HepG2 (cell line): Measurements from ENCODE around the gene TMEM143. TPM values are rescaled to one million over a fixed set of nuclear protein-coding genes. Genes with fewer than 3 reads are reported as not detected.

Experiments used
- ATAD3A ChIP-seq: sonication (generic); formaldehyde crosslinking; IDR thresholded peaks from 2 replicates; pipeline ENCODE4 v1.4.0; 2020; ENCODE audit warnings: missing genetic modification reagents
- CREB1 ChIP-seq, 2 experiments: fragments of 450-650 bp in 1 of 2; IDR thresholded peaks; 2 replicates each; pipeline ENCODE4 v1.6.1; 2016 to 2017; ENCODE audit warnings: control low read depth in 1 of 2, mild to moderate bottlenecking in 1 of 2, missing compliant biosample characterization in 1 of 2, missing genetic modification characterization in 1 of 2
- CREM ChIP-seq, 2 experiments: sonication (generic) in 1 of 2; formaldehyde crosslinking in 1 of 2; IDR thresholded peaks; 2 replicates each; pipeline versions ENCODE4 v1.4.0 to v1.6.1; 2016 to 2020; ENCODE audit warnings: antibody characterized with exemption in 1 of 2, mild to moderate bottlenecking in 1 of 2, missing genetic modification reagents in 1 of 2
- DR1 ChIP-seq: sonication (generic); formaldehyde crosslinking; IDR thresholded peaks from 2 replicates; pipeline ENCODE4 v1.8.0; 2021; ENCODE audit warnings: mild to moderate bottlenecking, missing genetic modification reagents, inconsistent platforms
- ELF1 ChIP-seq: sonication (generic); formaldehyde crosslinking; IDR thresholded peaks from 2 replicates; pipeline ENCODE4 v1.4.0; 2020; ENCODE audit warnings: missing genetic modification reagents
- GLI4 ChIP-seq: sonication (generic); formaldehyde crosslinking; IDR thresholded peaks from 2 replicates; pipeline ENCODE4 v1.5.1; 2020; ENCODE audit warnings: missing genetic modification reagents, mild to moderate bottlenecking, moderate library complexity, borderline replicate concordance
- HMGA1 ChIP-seq: sonication (generic); formaldehyde crosslinking; conservative IDR thresholded peaks from 2 replicates; pipeline ENCODE4 v1.4.0; 2020; ENCODE audit warnings: missing genetic modification reagents
- KMT2B ChIP-seq: IDR thresholded peaks from 2 replicates; pipeline ENCODE4 v1.6.1; 2016; ENCODE audit warnings: missing genetic modification reagents, missing compliant biosample characterization
- MAF1 ChIP-seq: sonication (generic); formaldehyde crosslinking; IDR thresholded peaks from 2 replicates; pipeline ENCODE4 v1.5.0; 2020; ENCODE audit warnings: missing genetic modification reagents, borderline replicate concordance
- MZF1 ChIP-seq: sonication (generic); formaldehyde crosslinking; IDR thresholded peaks from 2 replicates; pipeline ENCODE4 v1.8.1; 2023; ENCODE audit warnings: mild to moderate bottlenecking, missing genetic modification reagents, borderline replicate concordance
- NFIB ChIP-seq: sonication (generic); formaldehyde crosslinking; IDR thresholded peaks from 2 replicates; pipeline ENCODE4 v1.9.0; 2021; ENCODE audit warnings: missing genetic modification reagents, mild to moderate bottlenecking, borderline replicate concordance
- PHF5A ChIP-seq: IDR thresholded peaks from one replicate; pipeline ENCODE4 v1.6.1; 2018; ENCODE audit warnings: low read depth, missing genetic modification reagents; ENCODE audit not compliant: unreplicated experiment
- POLR2AphosphoS5 ChIP-seq: IDR thresholded peaks from 2 replicates; pipeline ENCODE4 v1.6.1; 2012; ENCODE audit warnings: low read depth, low read length
- RELA ChIP-seq: sonication (generic); formaldehyde crosslinking; IDR thresholded peaks from 2 replicates; pipeline ENCODE4 v1.4.0; 2020; ENCODE audit warnings: missing genetic modification reagents
- SKI ChIP-seq: fragments of 450-650 bp; IDR thresholded peaks from one replicate; pipeline ENCODE4 v1.6.1; 2018; ENCODE audit warnings: mild to moderate bottlenecking; ENCODE audit not compliant: partially characterized antibody
- STAT5B ChIP-seq: sonication (generic); formaldehyde crosslinking; IDR thresholded peaks from 2 replicates; pipeline ENCODE4 v1.4.0; 2020; ENCODE audit warnings: missing genetic modification reagents
- ZNF331 ChIP-seq: sonication (generic); formaldehyde crosslinking; IDR thresholded peaks from 2 replicates; pipeline ENCODE4 v1.4.0; 2020; ENCODE audit warnings: missing genetic modification reagents
- ZNF382 ChIP-seq: sonication (generic); formaldehyde crosslinking; IDR thresholded peaks from 2 replicates; pipeline ENCODE4 v1.5.0; 2020; ENCODE audit warnings: missing genetic modification reagents, mild to moderate bottlenecking, borderline replicate concordance
- ZNF44 ChIP-seq: sonication (generic); formaldehyde crosslinking; IDR thresholded peaks from 2 replicates; pipeline ENCODE4 v1.5.1; 2020; ENCODE audit warnings: mild to moderate bottlenecking, missing genetic modification reagents
- ZNF556 ChIP-seq: sonication (generic); formaldehyde crosslinking; IDR thresholded peaks from 2 replicates; pipeline ENCODE4 v1.4.0; 2020; ENCODE audit warnings: mild to moderate bottlenecking, missing genetic modification reagents, borderline replicate concordance
- ZNF788 ChIP-seq: sonication (generic); formaldehyde crosslinking; IDR thresholded peaks from 2 replicates; pipeline ENCODE4 v1.5.0; 2020; ENCODE audit warnings: mild to moderate bottlenecking, missing genetic modification reagents, borderline replicate concordance
- ZZZ3 ChIP-seq: sonication (generic); formaldehyde crosslinking; IDR thresholded peaks from 2 replicates; pipeline ENCODE4 v1.4.0; 2020; ENCODE audit warnings: missing genetic modification reagents, mild to moderate bottlenecking, borderline replicate concordance
- polyA plus RNA-seq, 8 experiments: library from polyadenylated mRNA; depleted of rRNA in 3 of 8; stranded (reverse) in 7 of 8; unstranded in 1 of 8; fragments of >200 nt; fragmentation: Illumina TruSeq in 4 of 8; extraction: Trizol in 4 of 8; gene quantifications; 2 replicates each; pipeline versions ENCODE4 v1.2.1 to v1.2.3, GENCODE V29; 2011 to 2016; ENCODE audit warnings: low read depth in 4 of 8, missing spikeins in 1 of 8, mixed read lengths in 1 of 8; ENCODE audit not compliant: insufficient read depth in 1 of 8
- total RNA-seq, 5 experiments: library from RNA; depleted of rRNA; stranded (reverse); fragments of >200 nt; fragmentation: Illumina TruSeq; extraction: Trizol; gene quantifications; 2 replicates each; pipeline ENCODE4 v1.2.3, GENCODE V29; 2016; ENCODE audit warnings: low read depth in 1 of 5
- TF ChIP-seq, protein P1 (sequence below), 2 experiments: sonication (generic) in 1 of 2; formaldehyde crosslinking in 1 of 2; IDR thresholded peaks; 2 replicates each; pipeline versions ENCODE4 v1.4.0 to v1.6.1; 2018 to 2020; ENCODE audit warnings: missing genetic modification reagents in 2 of 2, borderline replicate concordance in 1 of 2, low read depth in 1 of 2, mild to moderate bottlenecking in 1 of 2, missing biosample characterization in 1 of 2
- TF ChIP-seq, protein P2 (sequence below): sonication (generic); formaldehyde crosslinking; IDR thresholded peaks from 2 replicates; pipeline ENCODE4 v1.9.0; 2021; ENCODE audit warnings: missing genetic modification reagents, borderline replicate concordance
- TF ChIP-seq, protein P3 (sequence below): IDR thresholded peaks from 2 replicates; pipeline ENCODE4 v1.6.1; 2016; ENCODE audit warnings: missing compliant biosample characterization, missing genetic modification reagents, borderline replicate concordance

Gene TMEM143
- total and polyA plus RNA-seq, 2 of the 13 experiments (the other 11 are each of a cell fraction or from before 2014, with no cell fraction given): 7.7 to 11.3 TPM

DNA sequence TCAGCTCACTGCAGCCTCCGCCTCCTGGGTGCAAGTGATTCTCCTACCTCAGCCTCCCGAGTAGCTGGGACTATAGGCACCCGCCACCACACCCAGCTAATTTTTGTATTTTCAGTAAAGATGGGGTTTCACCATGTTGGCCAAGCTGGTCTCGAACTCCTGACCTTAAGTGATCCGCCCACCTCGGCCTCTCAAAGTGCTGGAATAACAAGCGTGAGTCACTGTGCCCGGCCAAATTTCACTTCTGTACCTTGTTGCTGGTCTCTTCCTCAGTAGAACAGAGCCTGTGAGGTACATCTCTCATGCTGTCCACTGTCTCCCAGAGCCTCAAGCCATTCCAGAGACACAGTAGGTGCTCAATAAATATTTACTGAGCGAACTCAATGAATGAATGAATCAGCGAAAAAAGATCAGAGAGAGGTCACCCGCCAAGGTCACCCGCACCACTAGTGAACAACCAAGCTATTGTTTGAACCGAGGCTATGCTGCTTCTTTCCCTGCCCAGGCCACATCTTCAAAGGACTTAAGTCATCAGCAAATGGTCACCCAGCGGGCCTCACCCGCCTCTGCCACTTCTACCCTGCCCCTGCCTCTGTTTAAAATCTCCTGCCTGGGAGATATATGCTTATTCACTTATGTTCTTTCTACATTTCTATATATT is 9.3 kb downstream of the TMEM143 start (continued):
- TF ChIP-seq CREM (IDR thresholded peaks at IDR 0.05) (peak; percentile 88), CREM (CRISPR knock-in tag; IDR thresholded peaks at IDR 0.05) (no peak), ZNF382 (CRISPR knock-in tag) (no peak), PHF5A (CRISPR knock-in tag) (peak; percentile 45), HMGA1 (CRISPR knock-in tag) (no peak), KMT2B (CRISPR knock-in tag) (no peak), ATAD3A (CRISPR knock-in tag) (no peak), ZNF331 (CRISPR knock-in tag) (peak; percentile 75), POLR2AphosphoS5 (no peak), DR1 (CRISPR knock-in tag) (no peak), NFIB (CRISPR knock-in tag) (no peak), ELF1 (no peak), ZNF44 (CRISPR knock-in tag) (peak; percentile 89; the same call in 1 of the 2 replicates), MAF1 (no peak), GLI4 (CRISPR knock-in tag) (no peak), ZZZ3 (CRISPR knock-in tag) (no peak), SKI (peak; percentile 59), STAT5B (CRISPR knock-in tag) (no peak), ZNF556 (no peak), MZF1 (CRISPR knock-in tag) (no peak), RELA (no peak), CREB1 (IDR thresholded peaks at IDR 0.05) (0 out of 2 replicates have a peak, but pooled peaks have one; percentile 23), CREB1 (CRISPR knock-in tag; IDR thresholded peaks at IDR 0.05) (peak; percentile 83), ZNF788 (peak; percentile 34; the same call in 1 of the 2 replicates)
- TF ChIP-seq, protein P1, sequence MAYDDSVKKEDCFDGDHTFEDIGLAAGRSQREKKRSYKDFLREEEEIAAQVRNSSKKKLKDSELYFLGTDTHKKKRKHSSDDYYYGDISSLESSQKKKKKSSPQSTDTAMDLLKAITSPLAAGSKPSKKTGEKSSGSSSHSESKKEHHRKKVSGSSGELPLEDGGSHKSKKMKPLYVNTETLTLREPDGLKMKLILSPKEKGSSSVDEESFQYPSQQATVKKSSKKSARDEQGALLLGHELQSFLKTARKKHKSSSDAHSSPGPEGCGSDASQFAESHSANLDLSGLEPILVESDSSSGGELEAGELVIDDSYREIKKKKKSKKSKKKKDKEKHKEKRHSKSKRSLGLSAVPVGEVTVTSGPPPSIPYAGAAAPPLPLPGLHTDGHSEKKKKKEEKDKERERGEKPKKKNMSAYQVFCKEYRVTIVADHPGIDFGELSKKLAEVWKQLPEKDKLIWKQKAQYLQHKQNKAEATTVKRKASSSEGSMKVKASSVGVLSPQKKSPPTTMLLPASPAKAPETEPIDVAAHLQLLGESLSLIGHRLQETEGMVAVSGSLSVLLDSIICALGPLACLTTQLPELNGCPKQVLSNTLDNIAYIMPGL (CRISPR knock-in tag; IDR thresholded peaks at IDR 0.05; ENCODE audit: borderline replicate concordance in 1 of 2, low read depth in 1 of 2): peak in 1 of 2 experiments; percentile 48; a peak in 1 of 4 replicates
- TF ChIP-seq, protein P2, sequence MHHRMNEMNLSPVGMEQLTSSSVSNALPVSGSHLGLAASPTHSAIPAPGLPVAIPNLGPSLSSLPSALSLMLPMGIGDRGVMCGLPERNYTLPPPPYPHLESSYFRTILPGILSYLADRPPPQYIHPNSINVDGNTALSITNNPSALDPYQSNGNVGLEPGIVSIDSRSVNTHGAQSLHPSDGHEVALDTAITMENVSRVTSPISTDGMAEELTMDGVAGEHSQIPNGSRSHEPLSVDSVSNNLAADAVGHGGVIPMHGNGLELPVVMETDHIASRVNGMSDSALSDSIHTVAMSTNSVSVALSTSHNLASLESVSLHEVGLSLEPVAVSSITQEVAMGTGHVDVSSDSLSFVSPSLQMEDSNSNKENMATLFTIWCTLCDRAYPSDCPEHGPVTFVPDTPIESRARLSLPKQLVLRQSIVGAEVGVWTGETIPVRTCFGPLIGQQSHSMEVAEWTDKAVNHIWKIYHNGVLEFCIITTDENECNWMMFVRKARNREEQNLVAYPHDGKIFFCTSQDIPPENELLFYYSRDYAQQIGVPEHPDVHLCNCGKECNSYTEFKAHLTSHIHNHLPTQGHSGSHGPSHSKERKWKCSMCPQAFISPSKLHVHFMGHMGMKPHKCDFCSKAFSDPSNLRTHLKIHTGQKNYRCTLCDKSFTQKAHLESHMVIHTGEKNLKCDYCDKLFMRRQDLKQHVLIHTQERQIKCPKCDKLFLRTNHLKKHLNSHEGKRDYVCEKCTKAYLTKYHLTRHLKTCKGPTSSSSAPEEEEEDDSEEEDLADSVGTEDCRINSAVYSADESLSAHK (CRISPR knock-in tag): no peak
- TF ChIP-seq, protein P3, sequence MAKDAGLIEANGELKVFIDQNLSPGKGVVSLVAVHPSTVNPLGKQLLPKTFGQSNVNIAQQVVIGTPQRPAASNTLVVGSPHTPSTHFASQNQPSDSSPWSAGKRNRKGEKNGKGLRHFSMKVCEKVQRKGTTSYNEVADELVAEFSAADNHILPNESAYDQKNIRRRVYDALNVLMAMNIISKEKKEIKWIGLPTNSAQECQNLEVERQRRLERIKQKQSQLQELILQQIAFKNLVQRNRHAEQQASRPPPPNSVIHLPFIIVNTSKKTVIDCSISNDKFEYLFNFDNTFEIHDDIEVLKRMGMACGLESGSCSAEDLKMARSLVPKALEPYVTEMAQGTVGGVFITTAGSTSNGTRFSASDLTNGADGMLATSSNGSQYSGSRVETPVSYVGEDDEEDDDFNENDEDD: peak; percentile 66; the same call in 1 of the 2 replicates
